SK-N-SH treated with all-trans-retinoic acid at 6 μM for 48 hours (cell line): ENCODE data around the gene TLR9.

Experiments
- ATAC-seq: fragments of 200-7000 bp; cut with Tn5 transposase; 3 replicates; pipeline ENCODE4 v1.9.1; 2020; ENCODE audit warnings: mild to moderate bottlenecking, moderate library complexity
- ARNTL ChIP-seq: fragments of 450-650 bp; formaldehyde crosslinking; IDR thresholded peaks from 2 replicates; pipeline ENCODE4 v1.5.0; 2020; ENCODE audit warnings: low read depth, mild to moderate bottlenecking, moderate library complexity, borderline replicate concordance
- CSRNP3 ChIP-seq: fragments of 250-450 bp; sonication (Bioruptor Pico); IDR thresholded peaks from 2 replicates; pipeline ENCODE4 v1.5.1; 2021; ENCODE audit warnings: mild to moderate bottlenecking, moderate library complexity
- GLIS3 ChIP-seq: fragments of 250-450 bp; sonication (Bioruptor Pico); IDR thresholded peaks from 2 replicates; pipeline ENCODE4 v1.5.0; 2020; ENCODE audit warnings: mild to moderate bottlenecking, moderate library complexity
- ISL1 ChIP-seq: fragments of 250-450 bp; sonication (Bioruptor Pico); IDR thresholded peaks from 2 replicates; pipeline ENCODE4 v2.1.2; 2022; ENCODE audit warnings: mild to moderate bottlenecking, moderate library complexity
- OSR1 ChIP-seq: fragments of 250-450 bp; sonication (Bioruptor Pico); IDR thresholded peaks from 2 replicates; pipeline ENCODE4 v1.8.0; 2022; ENCODE audit warnings: moderate library complexity, mild to moderate bottlenecking, inconsistent platforms
- RARB ChIP-seq: fragments of 250-450 bp; sonication (Bioruptor Pico); IDR thresholded peaks from 2 replicates; pipeline ENCODE4 v1.8.0; 2021; ENCODE audit warnings: mild to moderate bottlenecking, moderate library complexity
- SNAI2 ChIP-seq: fragments of 250-450 bp; sonication (Bioruptor Pico); IDR thresholded peaks from 2 replicates; pipeline ENCODE4 v1.5.0; 2020; ENCODE audit warnings: mild to moderate bottlenecking, moderate library complexity
- ZC3H10 ChIP-seq: fragments of 250-450 bp; sonication (Bioruptor Pico); IDR thresholded peaks from 2 replicates; pipeline ENCODE4 v1.5.1; 2021; ENCODE audit warnings: mild to moderate bottlenecking, moderate library complexity
- ZFP30 ChIP-seq: fragments of 450-650 bp; formaldehyde crosslinking; IDR thresholded peaks from 2 replicates; pipeline ENCODE4 v1.5.0; 2022; ENCODE audit warnings: mild to moderate bottlenecking, moderate library complexity
- ZNF565 ChIP-seq: fragments of 450-650 bp; formaldehyde crosslinking; conservative IDR thresholded peaks from 2 replicates; pipeline ENCODE4 v1.5.0; 2020; ENCODE audit warnings: low read depth, mild to moderate bottlenecking, moderate library complexity
- ZNF70 ChIP-seq: fragments of 450-650 bp; formaldehyde crosslinking; IDR thresholded peaks from 2 replicates; pipeline ENCODE4 v1.5.0; 2020; ENCODE audit warnings: mild to moderate bottlenecking, moderate library complexity
- ZNF8 ChIP-seq: fragments of 450-650 bp; formaldehyde crosslinking; IDR thresholded peaks from 2 replicates; pipeline ENCODE4 v1.5.0; 2020; ENCODE audit warnings: mild to moderate bottlenecking, moderate library complexity
- TF ChIP-seq, protein P1 (sequence below): fragments of 250-450 bp; sonication (Bioruptor Pico); IDR thresholded peaks from 2 replicates; pipeline ENCODE4 v1.5.1; 2020; ENCODE audit warnings: low read depth, mild to moderate bottlenecking, moderate library complexity
- TF ChIP-seq, protein P2 (sequence below): fragments of 250-450 bp; sonication (Bioruptor Pico); IDR thresholded peaks from 2 replicates; pipeline ENCODE4 v1.5.0; 2020; ENCODE audit warnings: mild to moderate bottlenecking, moderate library complexity
- TF ChIP-seq, protein P3 (sequence below): fragments of 250-450 bp; sonication (Bioruptor Pico); IDR thresholded peaks from 2 replicates; pipeline ENCODE4 v1.8.0; 2021; ENCODE audit warnings: low read depth, mild to moderate bottlenecking, moderate library complexity, borderline replicate concordance

The TLR9 gene

DNA sequence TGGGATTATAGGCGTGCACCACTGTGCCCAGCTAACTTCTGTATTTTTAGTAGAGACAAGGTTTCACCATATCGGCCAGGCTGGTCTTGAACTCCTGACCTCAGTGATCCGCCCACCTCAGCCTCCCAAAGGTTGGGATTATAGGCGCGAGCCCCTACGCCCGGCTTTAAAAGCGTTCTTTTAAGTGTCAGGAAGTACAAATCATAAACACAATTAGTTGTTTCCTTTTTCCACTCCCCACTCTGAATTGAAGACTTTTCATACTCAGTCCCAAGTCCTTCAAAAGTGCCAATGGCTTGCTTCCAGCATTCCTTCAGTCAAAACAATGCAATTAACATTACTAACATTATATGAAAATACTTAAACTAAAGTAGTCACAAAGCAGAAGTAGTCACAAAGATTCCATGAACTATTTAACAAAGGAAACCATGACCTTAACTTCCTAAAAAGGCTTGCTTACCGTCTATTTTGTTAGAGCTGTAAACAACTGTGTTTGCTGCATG lies 44.9 kb upstream of the TLR9 start (continued):
- TF ChIP-seq, protein P1, sequence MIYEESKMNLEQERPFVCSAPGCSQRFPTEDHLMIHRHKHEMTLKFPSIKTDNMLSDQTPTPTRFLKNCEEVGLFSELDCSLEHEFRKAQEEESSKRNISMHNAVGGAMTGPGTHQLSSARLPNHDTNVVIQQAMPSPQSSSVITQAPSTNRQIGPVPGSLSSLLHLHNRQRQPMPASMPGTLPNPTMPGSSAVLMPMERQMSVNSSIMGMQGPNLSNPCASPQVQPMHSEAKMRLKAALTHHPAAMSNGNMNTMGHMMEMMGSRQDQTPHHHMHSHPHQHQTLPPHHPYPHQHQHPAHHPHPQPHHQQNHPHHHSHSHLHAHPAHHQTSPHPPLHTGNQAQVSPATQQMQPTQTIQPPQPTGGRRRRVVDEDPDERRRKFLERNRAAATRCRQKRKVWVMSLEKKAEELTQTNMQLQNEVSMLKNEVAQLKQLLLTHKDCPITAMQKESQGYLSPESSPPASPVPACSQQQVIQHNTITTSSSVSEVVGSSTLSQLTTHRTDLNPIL, result no peak
- TF ChIP-seq CSRNP3 (CRISPR knock-in tag) (no peak), ZFP30 (CRISPR knock-in tag) (no peak), ARNTL (no peak)
- TF ChIP-seq, all 23 proteins: peak for 0

DNA sequence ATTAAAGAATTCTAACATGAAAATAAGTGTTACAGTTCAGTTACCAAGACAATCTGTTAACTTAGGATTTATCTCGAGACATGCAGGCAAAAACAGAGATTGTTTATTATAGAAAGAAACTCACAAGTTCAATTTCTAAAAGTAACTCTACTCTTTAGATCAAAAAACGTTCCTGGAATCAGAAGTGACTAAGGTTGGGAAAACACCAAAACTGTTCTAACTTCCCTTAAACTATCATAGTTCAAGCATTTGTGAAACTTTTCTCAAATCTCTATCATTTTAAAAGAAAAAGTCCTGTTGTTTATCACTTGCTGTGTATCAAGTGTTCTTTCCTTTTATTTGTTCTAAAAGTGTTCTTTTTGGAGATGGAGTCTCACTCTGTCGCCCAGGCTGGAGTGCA lies 44.3 kb upstream of the TLR9 start:
- TF ChIP-seq, protein P1, result no peak
- TF ChIP-seq, protein P2, sequence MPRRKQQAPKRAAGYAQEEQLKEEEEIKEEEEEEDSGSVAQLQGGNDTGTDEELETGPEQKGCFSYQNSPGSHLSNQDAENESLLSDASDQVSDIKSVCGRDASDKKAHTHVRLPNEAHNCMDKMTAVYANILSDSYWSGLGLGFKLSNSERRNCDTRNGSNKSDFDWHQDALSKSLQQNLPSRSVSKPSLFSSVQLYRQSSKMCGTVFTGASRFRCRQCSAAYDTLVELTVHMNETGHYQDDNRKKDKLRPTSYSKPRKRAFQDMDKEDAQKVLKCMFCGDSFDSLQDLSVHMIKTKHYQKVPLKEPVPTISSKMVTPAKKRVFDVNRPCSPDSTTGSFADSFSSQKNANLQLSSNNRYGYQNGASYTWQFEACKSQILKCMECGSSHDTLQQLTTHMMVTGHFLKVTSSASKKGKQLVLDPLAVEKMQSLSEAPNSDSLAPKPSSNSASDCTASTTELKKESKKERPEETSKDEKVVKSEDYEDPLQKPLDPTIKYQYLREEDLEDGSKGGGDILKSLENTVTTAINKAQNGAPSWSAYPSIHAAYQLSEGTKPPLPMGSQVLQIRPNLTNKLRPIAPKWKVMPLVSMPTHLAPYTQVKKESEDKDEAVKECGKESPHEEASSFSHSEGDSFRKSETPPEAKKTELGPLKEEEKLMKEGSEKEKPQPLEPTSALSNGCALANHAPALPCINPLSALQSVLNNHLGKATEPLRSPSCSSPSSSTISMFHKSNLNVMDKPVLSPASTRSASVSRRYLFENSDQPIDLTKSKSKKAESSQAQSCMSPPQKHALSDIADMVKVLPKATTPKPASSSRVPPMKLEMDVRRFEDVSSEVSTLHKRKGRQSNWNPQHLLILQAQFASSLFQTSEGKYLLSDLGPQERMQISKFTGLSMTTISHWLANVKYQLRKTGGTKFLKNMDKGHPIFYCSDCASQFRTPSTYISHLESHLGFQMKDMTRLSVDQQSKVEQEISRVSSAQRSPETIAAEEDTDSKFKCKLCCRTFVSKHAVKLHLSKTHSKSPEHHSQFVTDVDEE (CRISPR knock-in tag), result no peak
- TF ChIP-seq ZNF8 (no peak), RARB (no peak), ZC3H10 (CRISPR knock-in tag) (no peak), CSRNP3 (CRISPR knock-in tag) (no peak), ZNF70 (CRISPR knock-in tag) (no peak)
- TF ChIP-seq, protein P3, sequence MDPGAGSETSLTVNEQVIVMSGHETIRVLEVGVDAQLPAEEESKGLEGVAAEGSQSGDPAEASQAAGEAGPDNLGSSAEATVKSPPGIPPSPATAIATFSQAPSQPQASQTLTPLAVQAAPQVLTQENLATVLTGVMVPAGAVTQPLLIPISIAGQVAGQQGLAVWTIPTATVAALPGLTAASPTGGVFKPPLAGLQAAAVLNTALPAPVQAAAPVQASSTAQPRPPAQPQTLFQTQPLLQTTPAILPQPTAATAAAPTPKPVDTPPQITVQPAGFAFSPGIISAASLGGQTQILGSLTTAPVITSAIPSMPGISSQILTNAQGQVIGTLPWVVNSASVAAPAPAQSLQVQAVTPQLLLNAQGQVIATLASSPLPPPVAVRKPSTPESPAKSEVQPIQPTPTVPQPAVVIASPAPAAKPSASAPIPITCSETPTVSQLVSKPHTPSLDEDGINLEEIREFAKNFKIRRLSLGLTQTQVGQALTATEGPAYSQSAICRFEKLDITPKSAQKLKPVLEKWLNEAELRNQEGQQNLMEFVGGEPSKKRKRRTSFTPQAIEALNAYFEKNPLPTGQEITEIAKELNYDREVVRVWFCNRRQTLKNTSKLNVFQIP (CRISPR knock-in tag), result no peak
- ATAC-seq, result no peak

- TF ChIP-seq ZNF565 (CRISPR knock-in tag), result no peak
- no peak for TF ChIP-seq ZFP30 (CRISPR knock-in tag)
- no peak for TF ChIP-seq CSRNP3 (CRISPR knock-in tag)
- TF ChIP-seq ISL1 (CRISPR knock-in tag), result no peak
- TF ChIP-seq RARB, result no peak
- TF ChIP-seq, protein P1, result no peak
- no peak for TF ChIP-seq OSR1 (CRISPR knock-in tag)
- TF ChIP-seq, protein P2 (CRISPR knock-in tag), result no peak
- TF ChIP-seq, protein P3 (CRISPR knock-in tag), result no peak
- no peak for TF ChIP-seq GLIS3 (CRISPR knock-in tag)
- no peak for TF ChIP-seq SNAI2 (CRISPR knock-in tag)
- ATAC-seq, result no peak
These were observed 42.6 kb upstream of the TLR9 start for GRCh38 chr3:52268036-52268435.
